HepG2 (cell line): ENCODE data around the gene SPRED2. TPM values are rescaled to one million over a fixed set of nuclear protein-coding genes. Genes with fewer than 3 reads are reported as not detected.

Experiments
- AGO2 ChIP-seq: fragments of 200-400 bp; formaldehyde crosslinking; optimal IDR thresholded peaks from 2 replicates; pipeline ENCODE3; 2017; ENCODE audit warnings: mild to moderate bottlenecking, low read depth, low read length, moderate library complexity
- BCLAF1 ChIP-seq: fragments of 450-650 bp; IDR thresholded peaks from 2 replicates; pipeline ENCODE4 v1.6.1; 2017; ENCODE audit warnings: mild to moderate bottlenecking
- CTCF ChIP-seq: sonication (generic); formaldehyde crosslinking; IDR thresholded peaks from 2 replicates; pipeline ENCODE4 v1.5.0; 2020; ENCODE audit warnings: mild to moderate bottlenecking, missing genetic modification reagents, moderate library complexity
- ETV6 ChIP-seq: sonication (generic); formaldehyde crosslinking; conservative IDR thresholded peaks from 2 replicates; pipeline ENCODE4 v1.4.0; 2020; ENCODE audit warnings: missing genetic modification reagents
- GATA4 ChIP-seq: sonication (generic); IDR thresholded peaks from 2 replicates; pipeline ENCODE4 v1.6.1; 2016; ENCODE audit warnings: antibody characterized with exemption, low read depth, borderline replicate concordance
- HDAC6 ChIP-seq: fragments of 200-600 bp; sonication (generic); IDR thresholded peaks from 2 replicates; pipeline ENCODE4 v1.7.0; 2017; ENCODE audit warnings: mild to moderate bottlenecking, antibody characterized with exemption, low read length, low read depth
- HOXA7 ChIP-seq: sonication (generic); formaldehyde crosslinking; IDR thresholded peaks from 2 replicates; pipeline ENCODE4 v1.8.1; 2022; ENCODE audit warnings: mild to moderate bottlenecking, missing genetic modification reagents, moderate library complexity
- MTA3 ChIP-seq: sonication (generic); formaldehyde crosslinking; IDR thresholded peaks from 2 replicates; pipeline ENCODE4 v1.4.0; 2020; ENCODE audit warnings: missing genetic modification reagents
- PAF1 ChIP-seq: IDR thresholded peaks from 2 replicates; pipeline ENCODE4 v1.6.1; 2016; ENCODE audit warnings: missing genetic modification reagents, missing compliant biosample characterization
- PAWR ChIP-seq: sonication (generic); formaldehyde crosslinking; IDR thresholded peaks from 2 replicates; pipeline ENCODE4 v1.4.0; 2020; ENCODE audit warnings: missing genetic modification reagents, mild to moderate bottlenecking, borderline replicate concordance
- SATB2 ChIP-seq: sonication (generic); formaldehyde crosslinking; IDR thresholded peaks from 2 replicates; pipeline ENCODE4 v1.5.0; 2020; ENCODE audit warnings: missing genetic modification reagents
- SMYD3 ChIP-seq: sonication (generic); formaldehyde crosslinking; IDR thresholded peaks from 2 replicates; pipeline ENCODE4 v1.8.1; 2023; ENCODE audit warnings: mild to moderate bottlenecking, missing genetic modification reagents
- ZBTB43 ChIP-seq: sonication (generic); formaldehyde crosslinking; conservative IDR thresholded peaks from 2 replicates; pipeline ENCODE4 v1.4.0; 2020; ENCODE audit warnings: missing genetic modification reagents
- ZHX2 ChIP-seq, 2 experiments: sonication (generic) in 1 of 2; formaldehyde crosslinking in 1 of 2; IDR thresholded peaks; 2 replicates each; pipeline versions ENCODE4 v1.6.1 to v1.9.0; 2014 to 2022; ENCODE audit warnings: antibody characterized with exemption in 1 of 2, borderline replicate concordance in 1 of 2, inconsistent platforms in 1 of 2, low read depth in 1 of 2, missing genetic modification reagents in 1 of 2
- ZNF24 ChIP-seq: fragments of 450-650 bp; IDR thresholded peaks from 2 replicates; pipeline ENCODE4 v1.6.1; 2017; ENCODE audit warnings: antibody characterized with exemption, mild to moderate bottlenecking
- ZNF414 ChIP-seq: sonication (generic); formaldehyde crosslinking; IDR thresholded peaks from 2 replicates; pipeline ENCODE4 v1.5.0; 2020; ENCODE audit warnings: missing genetic modification reagents
- ZNF776 ChIP-seq: sonication (generic); formaldehyde crosslinking; IDR thresholded peaks from 2 replicates; pipeline ENCODE4 v1.4.0; 2020; ENCODE audit warnings: mild to moderate bottlenecking, missing genetic modification reagents
- ZNF790 ChIP-seq: sonication (generic); formaldehyde crosslinking; IDR thresholded peaks from 2 replicates; pipeline ENCODE4 v1.8.0; 2022; ENCODE audit warnings: missing genetic modification reagents, mild to moderate bottlenecking, borderline replicate concordance
- polyA plus RNA-seq, 8 experiments: library from polyadenylated mRNA; depleted of rRNA in 3 of 8; stranded (reverse) in 7 of 8; unstranded in 1 of 8; fragments of >200 nt; fragmentation: Illumina TruSeq in 4 of 8; extraction: Trizol in 4 of 8; gene quantifications; 2 replicates each; pipeline versions ENCODE4 v1.2.1 to v1.2.3, GENCODE V29; 2011 to 2016; ENCODE audit warnings: low read depth in 4 of 8, missing spikeins in 1 of 8, mixed read lengths in 1 of 8; ENCODE audit not compliant: insufficient read depth in 1 of 8
- total RNA-seq, 5 experiments: library from RNA; depleted of rRNA; stranded (reverse); fragments of >200 nt; fragmentation: Illumina TruSeq; extraction: Trizol; gene quantifications; 2 replicates each; pipeline ENCODE4 v1.2.3, GENCODE V29; 2016; ENCODE audit warnings: low read depth in 1 of 5

The SPRED2 gene
- total and polyA plus RNA-seq, 2 of the 13 experiments (the other 11 are each of a cell fraction or from before 2014, with no cell fraction given) = 13.0 to 37.0 TPM

- TF ChIP-seq PAF1 (CRISPR knock-in tag) (no peak), HDAC6 (no peak), HOXA7 (CRISPR knock-in tag) (no peak), ETV6 (CRISPR knock-in tag) (no peak), ZNF790 (no peak), ZNF776 (CRISPR knock-in tag) (no peak), ZBTB43 (CRISPR knock-in tag) (no peak), BCLAF1 (no peak), AGO2 (no peak), SMYD3 (CRISPR knock-in tag) (no peak), PAWR (no peak), ZHX2 (IDR thresholded peaks at IDR 0.05; ENCODE audit: low read depth) (no peak), ZHX2 (CRISPR knock-in tag; IDR thresholded peaks at IDR 0.05; ENCODE audit: borderline replicate concordance) (no peak), GATA4 (no peak), CTCF (no peak), MTA3 (CRISPR knock-in tag) (no peak), ZNF24 (no peak), ZNF414 (CRISPR knock-in tag) (no peak), SATB2 (CRISPR knock-in tag) (no peak)
Observed at GRCh38 chr2:65379721-65380171, 52.7 kb downstream of the SPRED2 start (continued).
